Coronary artery (tissue), 2 donors: ENCODE results near the gene INTS1.
A peak's percentile ranks its signal among the peaks of the same experiment; 100 is the strongest.

Experiments used
- DNase-seq: peaks from one replicate; pipeline ENCODE4 v3.0.0-alpha.2; 2017; ENCODE audit warnings: low spot score
- H3K27ac ChIP-seq, 2 donors: fragments of 200-600 bp; sonication (generic); one replicate each; pipeline ENCODE4 v1.5.1; 2016 to 2019
- H3K4me3 ChIP-seq: fragments of 200-600 bp; sonication (generic); 2 replicates; pipeline ENCODE4 v1.5.1; 2016; ENCODE audit warnings: mild to moderate bottlenecking, moderate library complexity
- CTCF ChIP-seq: fragments of 200-600 bp; sonication (generic); IDR thresholded peaks from one replicate; pipeline ENCODE4 v1.5.1; 2019; ENCODE audit warnings: antibody characterized with exemption

Gene INTS1

GRCh38 chr7:1548944-1549343 is 44.8 kb upstream of the INTS1 start:
- no peak for TF ChIP-seq CTCF
- Histone ChIP-seq H3K4me3 (no peak overlapping the region), H3K27ac (no peak overlapping the region)
- no peak for DNase-seq

- Histone ChIP-seq H3K4me3 (no peak overlapping the region), H3K27ac (no peak overlapping the region)
- no peak for TF ChIP-seq CTCF
- DNase-seq: peak; percentile 64
Measured at GRCh38 chr7:1548438-1548831, 44.2 kb upstream of the INTS1 start.

- no peak overlapping the region for H3K4me3 ChIP-seq
- H3K27ac ChIP-seq: no peak overlapping the region
- TF ChIP-seq CTCF: no peak
- DNase-seq: no peak
Measured at GRCh38 chr7:1547777-1548437, 43.7 kb upstream of the INTS1 start.

- Histone ChIP-seq H3K27ac (no peak overlapping the region), H3K4me3 (no peak overlapping the region)
- TF ChIP-seq CTCF: no peak
- no peak for DNase-seq
Measured at GRCh38 chr7:1546909-1547776, 43.0 kb upstream of the INTS1 start.

GRCh38 chr7:1546274-1546908 is 42.2 kb upstream of the INTS1 start:
- Histone ChIP-seq H3K4me3 (no peak overlapping the region), H3K27ac (no peak overlapping the region)
- no peak for TF ChIP-seq CTCF
- DNase-seq: no peak

- Histone ChIP-seq H3K4me3 (no peak overlapping the region), H3K27ac (no peak overlapping the region)
- TF ChIP-seq CTCF: no peak
- no peak for DNase-seq
Measured at GRCh38 chr7:1545417-1546246, 41.4 kb upstream of the INTS1 start.
